HG03175 (cell line): ENCODE measurements around the gene RFPL2.
"Not testable (repeated sequence)": the region's sequence is repeated elsewhere in the genome, so short reads cannot be mapped to it uniquely, and the experiment has no call there.

Experiments
- ATAC-seq: cut with Tn5 transposase; IDR thresholded peaks from one replicate; pipeline ENCODE4 v1.9.1; 2021; ENCODE audit warnings: mild to moderate bottlenecking, moderate library complexity; ENCODE audit not compliant: unreplicated experiment

The RFPL2 gene

GRCh38 chr22:32175115-32175514 lies 29.8 kb downstream of the RFPL2 start:
- no peak for ATAC-seq

GRCh38 chr22:32165681-32166080 lies 39.2 kb downstream of the RFPL2 start:
- ATAC-seq = no peak

GRCh38 chr22:32164075-32164860 lies 40.6 kb downstream of the RFPL2 start:
- ATAC-seq = no peak

- ATAC-seq = not testable (repeated sequence)
Measured at GRCh38 chr22:32160411-32160810, 44.5 kb downstream of the RFPL2 start.

- ATAC-seq = no peak
Measured at GRCh38 chr22:32158712-32159533, 46.0 kb downstream of the RFPL2 start, which contains the start of gene C22orf42. Gene C22orf42, minus strand, starts transcription at chr22:32159303. Its CDS starts 88 bp downstream, at chr22:32159215.

- not testable (repeated sequence) for ATAC-seq
Measured at GRCh38 chr22:32157632-32158031, 47.2 kb downstream of the RFPL2 start.

GRCh38 chr22:32154727-32155126 lies 50.1 kb downstream of the RFPL2 start:
- not testable (repeated sequence) for ATAC-seq

- not testable (repeated sequence) for ATAC-seq
Measured at GRCh38 chr22:32151641-32152040, 53.2 kb downstream of the RFPL2 start.

- not testable (repeated sequence) for ATAC-seq
Measured at GRCh38 chr22:32150647-32151046, 54.2 kb downstream of the RFPL2 start.

- ATAC-seq = not testable (repeated sequence)
Measured at GRCh38 chr22:32148372-32148771, 56.5 kb downstream of the RFPL2 start.

- ATAC-seq = not testable (repeated sequence)
Measured at GRCh38 chr22:32147128-32147527, 57.7 kb downstream of the RFPL2 start.

- no peak for ATAC-seq
Measured at GRCh38 chr22:32144496-32145274, 60.2 kb downstream of the RFPL2 start.

- no peak for ATAC-seq
Measured at GRCh38 chr22:32142600-32142999, 62.3 kb downstream of the RFPL2 start.

- ATAC-seq = not testable (repeated sequence)
Measured at GRCh38 chr22:32140688-32141087, 64.2 kb downstream of the RFPL2 start.
